Spinal cord (tissue), 10 donors: ENCODE measurements around the gene CABYR. TPM values are rescaled to one million over a fixed set of nuclear protein-coding genes. Genes with fewer than 3 reads are reported as not detected.
A peak's percentile ranks its signal among the peaks of the same experiment; 100 is the strongest.

Experiments used
- DNase-seq, 6 donors: peaks; one replicate each; pipeline versions ENCODE4 v3.0.0 to v3.0.0-alpha.2; 2013 to 2015; ENCODE audit warnings: low spot score in 6 of 6, low read depth in 4 of 6
- H3K27ac ChIP-seq: one replicate; pipeline ENCODE4 v1.5.1; 2013; ENCODE audit warnings: low read depth, low read length, control low read depth
- H3K27me3 ChIP-seq: one replicate; pipeline ENCODE4 v1.6.1; 2013; ENCODE audit warnings: low read length; ENCODE audit not compliant: control insufficient read depth, insufficient read depth
- H3K36me3 ChIP-seq: one replicate; pipeline ENCODE4 v1.6.1; 2013; ENCODE audit warnings: low read length; ENCODE audit not compliant: control insufficient read depth, insufficient read depth
- H3K4me1 ChIP-seq: one replicate; pipeline ENCODE4 v1.6.1; 2013; ENCODE audit warnings: low read length; ENCODE audit not compliant: control insufficient read depth, insufficient read depth
- H3K4me3 ChIP-seq: one replicate; pipeline ENCODE4 v1.5.1; 2013; ENCODE audit warnings: low read depth, low read length, control low read depth
- H3K9me3 ChIP-seq: one replicate; pipeline ENCODE4 v1.6.1; 2013; ENCODE audit warnings: low read length; ENCODE audit not compliant: control insufficient read depth, insufficient read depth
- WGBS: methylation state at CpG from one replicate; pipeline ENCODE4 v1.1.5; 2013; ENCODE audit warnings: missing lambda C conversion rate; ENCODE audit not compliant: insufficient coverage; 5-methylcytosine and 5-hydroxymethylcytosine counted together
- long read RNA-seq, 4 donors: transcript quantifications; one replicate each; lab custom pipeline, GENCODE V29; 2026
- polyA plus RNA-seq, 2 donors: library from polyadenylated mRNA; unstranded; fragments of 120-200 nt; gene quantifications; one replicate each; pipeline ENCODE4 v1.2.1, GENCODE V29; 2013; ENCODE audit not compliant: insufficient read length in 2 of 2
- total RNA-seq, 2 donors: library from RNA; depleted of rRNA in 1 of 2; stranded (reverse); fragments of 120-200 nt in 1 of 2; fragments of >200 nt in 1 of 2; gene quantifications; one replicate each; pipeline versions ENCODE4 v1.2.3 to v1.2.4, GENCODE V29; 2013 to 2014
- donor health status: healthy.

CABYR gene, protein sequence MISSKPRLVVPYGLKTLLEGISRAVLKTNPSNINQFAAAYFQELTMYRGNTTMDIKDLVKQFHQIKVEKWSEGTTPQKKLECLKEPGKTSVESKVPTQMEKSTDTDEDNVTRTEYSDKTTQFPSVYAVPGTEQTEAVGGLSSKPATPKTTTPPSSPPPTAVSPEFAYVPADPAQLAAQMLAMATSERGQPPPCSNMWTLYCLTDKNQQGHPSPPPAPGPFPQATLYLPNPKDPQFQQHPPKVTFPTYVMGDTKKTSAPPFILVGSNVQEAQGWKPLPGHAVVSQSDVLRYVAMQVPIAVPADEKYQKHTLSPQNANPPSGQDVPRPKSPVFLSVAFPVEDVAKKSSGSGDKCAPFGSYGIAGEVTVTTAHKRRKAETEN
- total RNA-seq (10 to 100 TPM in 1 of 2 donors, 1 to 10 TPM in 1; 9.1 to 18.2 TPM), polyA plus RNA-seq (10 to 100 TPM; 27.7 to 30.3 TPM)
- long read RNA-seq, donor 1, transcript CABYR-217 (1 exons, 450 nt): major isoform, 5 of 99 reads
- long read RNA-seq, donor 1, partial matches to known transcripts: 75 of 99 reads
- long read RNA-seq, donor 1, other reads (novel, unspliced or antisense): 14 of 99 reads
- long read RNA-seq, donor 2, partial matches to known transcripts: 10 of 12 reads
- long read RNA-seq, donor 2, other reads (novel, unspliced or antisense): 0 of 12 reads
- long read RNA-seq, donor 3, partial matches to known transcripts: 0 of 2 reads
- long read RNA-seq, donor 3, other reads (novel, unspliced or antisense): 0 of 2 reads
- long read RNA-seq, donor 4: 0 reads

DNA sequence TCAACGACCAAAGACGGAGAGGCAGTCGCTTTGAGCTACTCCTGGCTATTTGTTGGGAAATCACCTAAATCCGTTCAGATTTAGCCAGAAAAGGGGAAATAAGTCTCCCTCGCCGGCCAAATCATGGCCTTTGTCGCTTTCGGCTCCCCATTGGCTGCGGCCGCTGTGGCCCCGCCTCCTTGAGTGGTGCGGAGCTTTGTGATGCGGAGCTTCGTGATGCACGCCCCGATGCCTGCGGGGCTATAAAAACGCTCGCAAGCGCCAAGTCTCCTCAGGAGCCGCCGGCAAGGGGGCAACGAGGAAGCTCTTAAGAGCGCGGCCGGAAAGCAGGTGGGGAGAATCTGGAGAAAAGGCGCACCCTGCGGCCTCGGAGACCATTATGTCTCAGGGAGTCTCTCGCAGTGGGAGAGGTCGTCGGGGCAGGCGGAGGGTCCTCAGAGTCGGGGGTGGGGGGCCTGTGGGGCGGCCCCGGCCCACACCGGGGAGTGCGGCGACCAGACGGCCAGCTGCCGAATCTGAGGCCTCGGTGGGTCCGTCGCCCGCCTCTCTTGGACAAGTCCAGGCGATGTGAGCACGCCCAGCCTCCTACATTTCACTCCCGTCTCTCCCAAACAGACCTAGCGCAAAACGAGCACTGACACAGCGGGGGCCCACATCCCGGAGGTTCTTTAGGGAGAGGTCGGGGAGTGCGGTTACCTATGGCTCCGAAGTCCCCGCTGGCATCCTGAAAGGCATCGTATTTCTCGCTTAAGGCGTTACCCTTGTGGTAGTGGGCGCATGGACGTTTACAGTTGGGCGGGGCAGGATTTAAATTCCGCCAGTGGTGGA is at the start of gene CABYR:
Gene CABYR, plus strand, starts transcription at position 274 of the 828 bp plus-strand sequence. CDS start 4,053 bp downstream, outside the sequence.
- Histone ChIP-seq H3K27ac (peak within 1 kb of the TSS; percentile 65), H3K9me3 (no peaks in the 10 kb centered on the region), H3K36me3 (no peaks in the 10 kb centered on the region), H3K4me3 (peak within 1 kb of the TSS; percentile 71), H3K4me1 (peaks cover 11% of the 10 kb centered on the region), H3K27me3 (no peaks in the 10 kb centered on the region)
- 1% methylated on average over 60 of the region's 63 CpGs for WGBS
- DNase-seq: peak; percentile 62 to 98 (median 82)

DNA sequence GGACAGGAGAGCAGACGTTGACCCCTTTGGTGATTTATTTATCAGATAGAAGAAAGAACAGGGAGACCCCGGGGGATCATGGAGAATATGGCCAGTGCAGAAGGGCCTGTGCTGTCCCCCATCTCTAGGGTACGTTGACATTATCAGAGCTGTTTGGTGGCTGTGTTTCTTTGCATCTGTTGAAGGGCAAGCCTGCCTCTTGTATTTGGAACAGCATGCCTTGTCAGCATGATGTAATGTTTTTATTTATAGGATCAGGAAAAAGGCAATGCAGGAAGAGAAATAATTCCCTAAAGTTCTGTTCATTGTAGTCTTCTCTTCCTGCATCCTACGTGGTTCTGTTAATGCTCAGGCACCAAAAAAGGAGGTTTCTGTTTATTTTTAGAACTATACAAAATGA is 49.8 kb upstream of the CABYR start:
- Histone ChIP-seq H3K27me3 (no peaks in the 10 kb centered on the region), H3K36me3 (peaks cover 4% of the 10 kb centered on the region), H3K4me3 (no peak overlapping the region), H3K27ac (no peak overlapping the region), H3K4me1 (peaks cover 3% of the 10 kb centered on the region), H3K9me3 (no peaks in the 10 kb centered on the region)
- 67% methylated on average over 2 of the region's 4 CpGs for WGBS
- no peak for DNase-seq

DNA sequence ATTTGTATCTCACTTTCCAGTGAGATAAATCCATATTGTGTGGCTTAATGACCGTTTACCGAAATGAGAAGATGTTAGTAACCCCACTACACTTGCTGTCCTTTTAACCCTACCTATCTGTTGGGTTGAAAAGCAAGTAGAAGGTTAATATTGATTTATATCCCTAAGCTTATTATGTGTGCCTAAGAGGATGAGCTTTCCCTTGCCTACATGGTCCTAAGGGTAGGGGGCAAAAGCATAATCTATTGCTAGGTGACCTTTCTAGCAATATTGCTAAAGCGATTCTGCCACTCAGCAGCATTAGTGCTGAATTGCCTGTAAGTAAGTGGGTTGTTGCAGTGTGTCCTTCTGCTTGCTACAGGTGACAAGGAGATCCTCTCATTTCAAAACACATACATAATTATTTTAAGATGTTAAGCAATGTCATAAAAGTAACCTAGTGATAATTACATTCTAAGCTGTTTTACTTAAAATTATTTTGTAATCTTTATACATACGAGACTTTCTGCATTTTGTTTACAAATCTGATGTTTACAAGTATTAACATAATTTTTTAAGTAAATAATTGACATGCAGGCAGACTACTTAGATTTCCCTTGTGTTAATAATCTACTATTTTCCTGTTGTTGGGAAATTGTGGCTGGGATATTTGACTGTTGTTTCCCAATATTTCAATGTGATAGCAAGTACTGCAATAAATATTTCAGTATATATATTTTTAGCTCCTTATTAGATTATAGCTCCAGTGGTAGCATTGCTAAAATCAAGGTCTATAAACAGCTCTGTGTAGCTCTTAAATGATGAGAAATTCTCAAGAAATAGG is 49.1 kb upstream of the CABYR start:
- whole genome bisulfite sequencing: no CpG with 5 or more reads among the region's 4 CpGs
- no peak overlapping the region for H3K27ac ChIP-seq
- peaks cover 3% of the 10 kb centered on the region for H3K4me1 ChIP-seq

DNA sequence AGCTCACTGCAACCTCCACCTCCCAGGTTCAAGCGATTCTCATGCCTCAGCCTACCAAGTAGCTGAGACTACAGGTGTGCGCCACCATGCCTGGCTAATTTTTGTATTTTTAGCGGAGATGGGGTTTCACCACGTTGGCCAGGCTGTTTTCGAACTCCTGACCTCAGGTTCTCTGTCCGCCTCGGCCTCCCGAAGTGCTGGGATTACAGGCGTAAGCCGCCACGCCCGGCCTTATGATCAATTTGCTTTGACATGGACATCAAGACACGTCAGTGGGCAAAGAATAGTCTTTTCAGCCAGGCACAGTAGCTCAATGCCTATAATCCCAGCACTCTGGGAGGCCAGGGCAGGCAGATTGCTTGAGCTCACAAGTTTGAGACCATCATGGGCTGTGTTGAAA is 48.0 kb upstream of the CABYR start:
- 98% methylated on average over 13 of the region's 13 CpGs for WGBS
- Histone ChIP-seq H3K27ac (no peak overlapping the region), H3K27me3 (no peaks in the 10 kb centered on the region), H3K4me3 (no peak overlapping the region), H3K4me1 (peaks cover 3% of the 10 kb centered on the region), H3K9me3 (no peaks in the 10 kb centered on the region), H3K36me3 (no peaks in the 10 kb centered on the region)
- DNase-seq: no peak

More for the DNA sequence above, 49.1 kb upstream of the CABYR start:
- Histone ChIP-seq H3K36me3 (peaks cover under 1% of the 10 kb centered on the region), H3K27me3 (no peaks in the 10 kb centered on the region), H3K4me3 (no peak overlapping the region), H3K9me3 (no peaks in the 10 kb centered on the region)
- DNase-seq: no peak

DNA sequence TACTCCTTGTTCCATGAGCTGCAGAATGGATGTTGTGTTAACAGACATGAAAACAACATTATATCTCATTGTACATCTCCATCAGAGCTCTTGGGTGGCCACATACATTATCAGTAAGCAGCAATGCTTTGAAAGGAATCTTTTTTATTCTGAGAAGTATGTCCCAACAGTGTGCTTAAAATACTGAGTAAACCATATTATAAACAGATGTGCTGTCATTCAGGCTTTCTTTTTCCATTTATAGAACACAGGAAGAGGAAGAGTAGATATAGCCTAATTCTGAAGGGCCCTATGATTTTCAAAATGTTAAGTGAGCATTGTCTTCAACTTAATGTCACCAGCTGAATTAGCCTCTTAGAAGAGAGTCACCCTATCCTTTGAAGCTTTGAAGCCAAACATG is 44.3 kb upstream of the CABYR start:
- Histone ChIP-seq H3K4me3 (no peak overlapping the region), H3K9me3 (no peaks in the 10 kb centered on the region), H3K36me3 (no peaks in the 10 kb centered on the region), H3K27ac (no peak overlapping the region), H3K27me3 (no peaks in the 10 kb centered on the region), H3K4me1 (no peaks in the 10 kb centered on the region)
- DNase-seq: no peak

DNA sequence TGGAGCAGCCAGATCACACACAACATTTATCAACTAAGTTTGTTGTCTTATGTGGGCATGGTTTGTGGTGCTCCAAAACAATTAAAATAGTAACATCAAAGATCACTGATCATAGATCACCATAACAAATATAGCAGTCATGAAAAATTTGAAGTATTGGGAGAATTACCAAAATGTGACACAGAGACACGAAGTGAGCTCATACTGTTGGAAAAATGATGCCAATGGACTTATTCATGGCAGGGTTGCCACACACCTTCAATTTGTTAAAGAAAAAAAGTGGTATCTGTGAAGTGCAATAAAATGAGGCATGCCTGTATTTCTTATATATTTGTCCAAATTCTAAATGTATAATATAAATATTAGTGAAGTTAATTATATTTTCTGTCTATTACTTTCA is 42.9 kb upstream of the CABYR start:
- no peak for DNase-seq
- no peak overlapping the region for H3K4me3 ChIP-seq
- H3K4me1 ChIP-seq: no peaks in the 10 kb centered on the region
- H3K36me3 ChIP-seq: no peaks in the 10 kb centered on the region
- no peaks in the 10 kb centered on the region for H3K27me3 ChIP-seq
- no peaks in the 10 kb centered on the region for H3K9me3 ChIP-seq
- H3K27ac ChIP-seq: no peak overlapping the region
- no CpG with 5 or more reads among the region's 1 CpG for WGBS

DNA sequence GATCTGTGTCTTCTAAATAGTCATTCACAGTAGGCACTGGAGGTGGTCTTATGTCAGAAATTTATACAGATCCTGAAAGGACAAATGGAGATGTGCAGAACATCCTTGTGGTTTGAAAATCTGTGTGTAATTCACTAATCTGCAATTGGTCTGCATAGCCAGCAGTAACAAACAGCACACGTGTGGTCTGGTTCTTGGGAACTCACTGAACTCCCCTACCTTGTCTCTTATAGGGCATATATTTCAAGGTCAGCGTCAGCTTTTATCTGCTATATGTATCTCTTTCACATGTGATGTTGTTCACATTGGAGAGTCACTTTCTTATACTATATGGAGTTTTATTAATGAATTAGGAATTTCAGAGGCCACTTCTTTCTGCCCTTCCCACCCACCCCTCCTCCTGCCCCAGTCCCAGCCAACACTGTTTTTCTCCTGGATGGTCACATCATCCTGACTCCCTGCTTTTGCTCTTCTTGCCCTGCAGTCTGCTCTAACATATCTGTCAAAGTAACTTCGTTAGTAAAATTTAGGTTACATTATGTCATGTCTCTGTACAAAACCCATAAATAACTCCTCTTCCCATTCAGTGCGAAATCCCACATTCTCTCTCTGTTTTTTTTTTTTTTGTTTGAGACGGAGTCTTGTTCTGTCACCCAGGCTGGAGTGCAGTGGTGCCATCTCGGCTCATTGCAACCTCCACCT is 35.4 kb upstream of the CABYR start:
- no peak for DNase-seq

DNA sequence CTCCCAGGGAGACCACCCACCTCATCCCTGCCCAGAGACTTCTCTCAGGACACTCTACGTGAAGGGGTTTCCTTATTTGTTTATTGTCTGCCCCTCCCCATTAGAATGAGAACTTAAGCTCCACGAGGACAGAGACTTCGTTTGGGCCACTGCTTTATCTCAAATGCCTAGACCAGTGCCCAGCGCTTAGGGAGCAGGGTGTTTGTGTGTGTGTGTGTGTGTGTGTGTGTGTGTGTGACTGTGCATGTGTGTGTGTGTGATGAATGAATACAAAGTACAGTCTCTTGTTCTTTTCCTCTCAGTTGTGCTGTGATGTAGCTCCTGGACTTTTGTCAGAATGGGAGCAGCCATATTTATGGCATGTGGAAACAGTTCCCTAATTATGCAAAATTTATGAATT is 34.4 kb upstream of the CABYR start:
- Histone ChIP-seq H3K9me3 (no peaks in the 10 kb centered on the region), H3K4me1 (peaks cover 2% of the 10 kb centered on the region), H3K36me3 (peaks cover 4% of the 10 kb centered on the region), H3K27me3 (no peaks in the 10 kb centered on the region), H3K27ac (no peak overlapping the region), H3K4me3 (no peak overlapping the region)
- DNase-seq: no peak
- no CpG with 5 or more reads among the region's 4 CpGs for WGBS

More for the DNA sequence above, 35.4 kb upstream of the CABYR start:
- Histone ChIP-seq H3K4me3 (no peak overlapping the region), H3K9me3 (no peaks in the 10 kb centered on the region), H3K4me1 (peaks cover 2% of the 10 kb centered on the region), H3K36me3 (peaks cover 4% of the 10 kb centered on the region), H3K27me3 (no peaks in the 10 kb centered on the region), H3K27ac (no peak overlapping the region)
- 60% methylated on average over 1 of the region's 6 CpGs for WGBS
